22Rv1 (cell line): ENCODE results near the gene SLC25A14.

Experiments
- ZFX ChIP-seq: fragments of 450-650 bp; IDR thresholded peaks from 2 replicates; pipeline ENCODE4 v1.6.1; 2017; ENCODE audit warnings: antibody characterized with exemption, borderline replicate concordance
- TF ChIP-seq, protein P1 (sequence below): fragments of 450-650 bp; IDR thresholded peaks from 2 replicates; pipeline ENCODE4 v1.5.1; 2017; ENCODE audit warnings: mild to moderate bottlenecking

DNA sequence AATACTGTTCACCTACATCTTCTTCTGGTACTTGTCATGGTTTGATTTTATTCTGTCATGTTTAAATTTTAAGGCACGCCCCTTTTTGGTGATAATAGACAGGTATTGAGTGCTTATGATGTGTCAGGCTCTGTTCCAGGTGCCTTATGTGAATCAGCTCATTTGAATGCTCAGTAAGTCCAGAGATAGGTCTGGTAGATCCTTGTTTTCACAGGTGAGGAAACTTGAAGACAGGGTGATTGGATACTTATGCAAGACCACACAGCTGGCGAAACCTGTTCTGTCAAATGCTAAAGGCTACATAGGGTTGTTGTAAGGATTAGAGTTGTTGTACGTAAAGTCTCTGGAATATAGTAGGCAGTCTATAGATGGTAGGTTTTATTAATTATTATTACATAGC, 9.6 kb upstream of the SLC25A14 start:
- TF ChIP-seq, protein P1, sequence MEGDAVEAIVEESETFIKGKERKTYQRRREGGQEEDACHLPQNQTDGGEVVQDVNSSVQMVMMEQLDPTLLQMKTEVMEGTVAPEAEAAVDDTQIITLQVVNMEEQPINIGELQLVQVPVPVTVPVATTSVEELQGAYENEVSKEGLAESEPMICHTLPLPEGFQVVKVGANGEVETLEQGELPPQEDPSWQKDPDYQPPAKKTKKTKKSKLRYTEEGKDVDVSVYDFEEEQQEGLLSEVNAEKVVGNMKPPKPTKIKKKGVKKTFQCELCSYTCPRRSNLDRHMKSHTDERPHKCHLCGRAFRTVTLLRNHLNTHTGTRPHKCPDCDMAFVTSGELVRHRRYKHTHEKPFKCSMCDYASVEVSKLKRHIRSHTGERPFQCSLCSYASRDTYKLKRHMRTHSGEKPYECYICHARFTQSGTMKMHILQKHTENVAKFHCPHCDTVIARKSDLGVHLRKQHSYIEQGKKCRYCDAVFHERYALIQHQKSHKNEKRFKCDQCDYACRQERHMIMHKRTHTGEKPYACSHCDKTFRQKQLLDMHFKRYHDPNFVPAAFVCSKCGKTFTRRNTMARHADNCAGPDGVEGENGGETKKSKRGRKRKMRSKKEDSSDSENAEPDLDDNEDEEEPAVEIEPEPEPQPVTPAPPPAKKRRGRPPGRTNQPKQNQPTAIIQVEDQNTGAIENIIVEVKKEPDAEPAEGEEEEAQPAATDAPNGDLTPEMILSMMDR: no peak
- TF ChIP-seq ZFX: no peak
